HG03520 (cell line): ENCODE measurements around the gene KIAA1191.

Experiments used
- ATAC-seq: cut with Tn5 transposase; IDR thresholded peaks from one replicate; pipeline ENCODE4 v1.9.1; 2021; ENCODE audit warnings: mild to moderate bottlenecking, moderate library complexity; ENCODE audit not compliant: unreplicated experiment

Gene KIAA1191

GRCh38 chr5:176389135-176390123 is 27.9 kb upstream of the KIAA1191 start:
- peak; percentile 29 for ATAC-seq

- peak; percentile 86 for ATAC-seq
Observed at GRCh38 chr5:176388444-176389134, 27.0 kb upstream of the KIAA1191 start, which contains the start of the genes HIGD2A and NOP16. TSS of gene HIGD2A (plus strand) at chr5:176388751. CDS start at chr5:176388820, 69 bp downstream. TSS of gene NOP16 (minus strand) at chr5:176388598. CDS start at chr5:176388539, 59 bp downstream.

GRCh38 chr5:176388003-176388443 is 26.5 kb upstream of the KIAA1191 start:
- ATAC-seq, result no peak

GRCh38 chr5:176387384-176387925 is 25.9 kb upstream of the KIAA1191 start:
- ATAC-seq, result no peak

- ATAC-seq, result no peak
Observed at GRCh38 chr5:176386491-176386890, 24.9 kb upstream of the KIAA1191 start.

- no peak for ATAC-seq
Observed at GRCh38 chr5:176384991-176385390, 23.4 kb upstream of the KIAA1191 start.

- ATAC-seq, result no peak
Observed at GRCh38 chr5:176384366-176384930, 22.9 kb upstream of the KIAA1191 start.

- ATAC-seq, result no peak
Observed at GRCh38 chr5:176383961-176384360, 22.4 kb upstream of the KIAA1191 start.

GRCh38 chr5:176383248-176383905 is 21.8 kb upstream of the KIAA1191 start:
- no peak for ATAC-seq

- no peak for ATAC-seq
Observed at GRCh38 chr5:176382721-176383120, 21.2 kb upstream of the KIAA1191 start.

- no peak for ATAC-seq
Observed at GRCh38 chr5:176381979-176382378, 20.4 kb upstream of the KIAA1191 start.

GRCh38 chr5:176381423-176381822 is 19.9 kb upstream of the KIAA1191 start:
- no peak for ATAC-seq

- no peak for ATAC-seq
Observed at GRCh38 chr5:176379881-176380280, 18.3 kb upstream of the KIAA1191 start.

- ATAC-seq, result no peak
Observed at GRCh38 chr5:176373100-176373818, 11.7 kb upstream of the KIAA1191 start.

- ATAC-seq, result no peak
Observed at GRCh38 chr5:176371621-176372539, 10.3 kb upstream of the KIAA1191 start.

- no peak for ATAC-seq
Observed at GRCh38 chr5:176369934-176370711, 8.6 kb upstream of the KIAA1191 start.

- ATAC-seq, result no peak
Observed at GRCh38 chr5:176368726-176369125, 7.2 kb upstream of the KIAA1191 start.
